Renal pelvis (tissue), 4 donors: ENCODE measurements around the gene QRICH2. TPM values are rescaled to one million over a fixed set of nuclear protein-coding genes. Genes with fewer than 3 reads are reported as not detected.
"Not testable (repeated sequence)": the region's sequence is repeated elsewhere in the genome, so short reads cannot be mapped to it uniquely, and the experiment has no call there.

ENCODE experiments used
- DNase-seq: peaks from one replicate; pipeline ENCODE4 v3.0.0-alpha.2; 2013
- polyA plus RNA-seq, 3 donors: library from polyadenylated mRNA; unstranded; fragments of 120-200 nt; gene quantifications; one replicate each; pipeline ENCODE4 v1.2.1, GENCODE V29; 2013; ENCODE audit not compliant: insufficient read length in 3 of 3

QRICH2 gene
- polyA plus RNA-seq, 3 donors, result 9.3 to 10.2 (median 9.9) TPM

- DNase-seq, result no peak
Observed at GRCh38 chr17:76327696-76328095, 19.6 kb upstream of the QRICH2 start.

- DNase-seq, result no peak
Observed at GRCh38 chr17:76326306-76326705, 18.2 kb upstream of the QRICH2 start.

- DNase-seq, result no peak
Observed at GRCh38 chr17:76318586-76318985, 10.5 kb upstream of the QRICH2 start.

GRCh38 chr17:76317535-76317934 lies 9.5 kb upstream of the QRICH2 start:
- no peak for DNase-seq

DNA sequence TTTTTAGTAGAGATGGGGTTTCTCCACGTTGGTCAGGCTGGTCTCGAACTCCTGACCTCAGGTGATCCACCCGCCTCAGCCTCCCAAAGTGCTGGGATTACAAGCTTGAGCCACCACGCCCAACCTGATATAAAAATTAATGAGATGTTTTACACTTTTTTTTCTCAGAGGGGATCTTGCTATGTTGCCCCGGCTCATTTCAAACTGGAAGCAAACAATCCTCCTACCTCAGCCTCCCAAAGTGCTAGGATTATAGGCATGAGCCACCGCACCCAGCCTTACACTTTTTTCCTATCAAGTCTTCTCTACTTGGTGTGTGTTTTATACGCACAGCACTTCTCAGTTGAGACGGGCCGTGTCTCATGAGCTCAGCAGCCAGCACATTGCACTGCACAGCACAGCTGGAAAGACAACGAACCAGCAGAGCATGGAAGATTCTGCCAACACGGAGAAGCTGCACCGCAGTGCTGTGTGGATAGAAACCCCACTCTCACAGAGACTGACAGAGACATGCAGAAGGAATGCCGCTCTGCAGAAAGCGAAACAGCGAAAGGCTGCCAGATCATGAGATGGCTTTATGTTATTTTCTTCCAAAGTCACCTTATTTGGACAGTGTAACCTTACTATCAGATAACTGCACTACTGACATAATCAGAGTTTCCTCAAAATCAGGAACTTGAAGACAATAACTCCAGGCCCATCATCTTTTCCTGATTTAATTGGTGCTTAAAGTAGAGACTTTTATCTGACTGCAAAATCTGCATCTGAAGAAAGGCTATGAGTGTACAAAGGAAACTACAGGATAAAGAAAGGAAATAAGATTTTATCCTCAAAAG lies 6.5 kb upstream of the QRICH2 start:
- DNase-seq, result no peak

- no peak for DNase-seq
Observed at GRCh38 chr17:76312735-76313134, 4.7 kb upstream of the QRICH2 start.

- no peak for DNase-seq
Observed at GRCh38 chr17:76309461-76309860, 1.4 kb upstream of the QRICH2 start.

GRCh38 chr17:76307299-76307965 lies 644 bp downstream of the QRICH2 start:
- DNase-seq, result no peak

DNA sequence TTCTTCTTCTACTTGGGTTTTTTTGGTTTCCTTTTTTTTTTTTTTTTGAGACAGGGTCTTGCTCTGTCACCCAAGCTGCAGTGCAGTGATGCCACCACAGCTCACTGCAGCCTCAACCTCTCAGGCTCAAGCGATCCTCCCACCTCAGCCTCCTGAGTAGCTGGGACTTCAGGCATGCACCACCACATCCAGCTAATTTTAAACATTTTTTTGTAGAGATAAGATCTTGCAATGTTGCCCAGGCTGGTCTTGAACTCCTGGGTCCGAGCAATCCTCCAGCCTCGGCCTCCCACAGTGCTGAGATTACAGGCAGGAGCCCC lies 3.0 kb downstream of the QRICH2 start:
- DNase-seq, result not testable (repeated sequence)

DNA sequence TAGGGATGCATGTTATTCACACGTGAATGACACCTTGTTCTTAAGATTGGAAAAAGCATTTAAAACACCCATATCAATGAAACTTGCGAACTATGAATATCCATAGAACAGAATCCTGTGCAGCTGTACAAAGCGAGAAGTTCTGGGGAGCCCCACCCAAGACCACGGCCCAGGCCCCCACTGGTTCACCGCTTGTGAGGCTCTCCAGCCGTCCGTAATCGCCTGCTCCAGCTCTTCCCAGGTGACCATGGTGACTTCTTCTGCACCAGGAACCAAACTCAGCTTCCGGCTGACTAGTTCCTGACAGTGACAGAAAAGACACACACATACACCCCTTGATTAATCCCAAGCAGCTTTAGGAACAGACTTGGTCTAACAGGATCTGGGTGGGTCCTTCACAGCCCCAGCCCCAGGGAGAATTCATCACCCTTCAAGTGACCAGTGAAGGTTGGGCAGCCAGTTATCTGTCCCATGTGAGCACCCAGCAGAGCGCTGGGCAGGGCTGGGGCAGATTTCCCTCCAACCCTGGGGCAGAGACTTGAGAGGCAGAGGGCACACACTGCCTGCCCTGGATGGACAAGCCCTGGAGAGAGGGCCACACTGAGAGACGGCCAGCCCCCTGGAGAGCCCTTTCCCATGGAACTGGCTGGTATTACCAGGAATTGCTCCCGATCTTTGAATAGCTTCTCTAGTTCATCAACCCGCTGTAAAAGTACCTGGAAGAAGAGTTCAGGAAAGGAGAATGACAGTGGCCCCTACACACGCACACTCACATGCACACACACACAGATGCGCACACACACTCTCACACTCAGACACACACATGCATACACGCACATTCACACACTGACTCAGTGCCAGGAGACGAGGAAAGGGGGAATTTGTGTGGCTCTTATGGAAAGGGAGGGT lies 3.6 kb downstream of the QRICH2 start:
- no peak for DNase-seq

DNA sequence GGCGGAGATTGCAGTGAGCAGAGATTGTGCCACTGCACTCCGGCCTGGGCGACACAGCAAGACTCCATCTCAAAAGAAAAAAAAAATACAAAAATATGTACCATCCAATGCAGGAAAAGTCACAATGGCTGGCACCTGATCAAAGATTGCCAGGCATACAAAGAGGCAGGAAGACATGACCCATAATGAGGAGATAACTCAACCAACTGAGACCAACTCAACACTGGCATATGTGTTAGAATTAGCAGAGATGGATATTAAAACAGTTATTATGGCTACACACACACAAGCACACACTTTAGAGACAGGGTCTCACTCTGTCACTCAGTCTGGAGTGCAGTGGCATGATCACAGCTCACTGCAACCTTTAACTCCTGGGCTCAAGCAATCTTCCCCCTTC lies 10.6 kb downstream of the QRICH2 start:
- DNase-seq, result no peak

DNA sequence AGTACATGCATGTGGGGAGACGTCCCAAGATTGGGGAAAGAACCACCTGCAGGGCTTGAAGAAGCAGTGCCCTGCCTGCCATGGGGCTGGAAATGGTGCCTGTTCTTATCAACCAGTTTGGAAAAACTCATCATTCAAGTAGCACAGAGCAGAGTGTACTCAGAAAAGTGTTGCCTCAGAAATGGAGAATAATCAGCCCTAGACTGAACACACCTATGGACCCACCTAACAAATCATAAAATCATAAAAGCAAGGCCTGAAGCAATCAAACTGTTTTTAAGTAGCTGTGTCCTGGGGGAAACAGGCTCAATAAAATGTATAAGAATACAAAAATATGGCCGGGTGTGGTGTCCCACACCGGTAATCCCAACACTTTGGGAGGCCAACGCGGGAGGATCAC lies 11.2 kb downstream of the QRICH2 start:
- no peak for DNase-seq

DNA sequence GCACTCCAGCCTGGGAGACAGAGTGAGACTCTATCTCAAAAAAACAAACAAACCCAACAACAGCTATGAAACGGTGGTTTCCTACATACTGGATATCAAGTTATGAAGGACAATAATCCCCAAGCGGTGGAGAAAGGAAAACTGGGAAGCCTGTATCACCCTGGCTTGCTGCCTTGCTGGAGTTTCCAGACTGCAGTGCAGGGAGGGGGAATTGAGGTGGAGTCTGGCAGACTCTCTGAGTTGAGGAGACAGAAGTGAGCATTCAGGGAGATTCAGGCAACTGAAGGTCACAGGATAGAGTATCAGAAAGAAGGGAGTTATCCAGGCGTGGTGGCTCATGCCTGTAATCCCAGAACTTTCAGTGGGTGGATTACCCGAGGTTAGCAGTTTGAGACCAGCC lies 11.9 kb downstream of the QRICH2 start:
- no peak for DNase-seq

- DNase-seq, result no peak
Observed at GRCh38 chr17:76293106-76293505, 15.0 kb downstream of the QRICH2 start.

- no peak for DNase-seq
Observed at GRCh38 chr17:76292567-76292966, 15.5 kb downstream of the QRICH2 start.

- no peak for DNase-seq
Observed at GRCh38 chr17:76281573-76282371, 26.3 kb downstream of the QRICH2 start.

- DNase-seq, result no peak
Observed at GRCh38 chr17:76280650-76281049, 27.4 kb downstream of the QRICH2 start.

DNA sequence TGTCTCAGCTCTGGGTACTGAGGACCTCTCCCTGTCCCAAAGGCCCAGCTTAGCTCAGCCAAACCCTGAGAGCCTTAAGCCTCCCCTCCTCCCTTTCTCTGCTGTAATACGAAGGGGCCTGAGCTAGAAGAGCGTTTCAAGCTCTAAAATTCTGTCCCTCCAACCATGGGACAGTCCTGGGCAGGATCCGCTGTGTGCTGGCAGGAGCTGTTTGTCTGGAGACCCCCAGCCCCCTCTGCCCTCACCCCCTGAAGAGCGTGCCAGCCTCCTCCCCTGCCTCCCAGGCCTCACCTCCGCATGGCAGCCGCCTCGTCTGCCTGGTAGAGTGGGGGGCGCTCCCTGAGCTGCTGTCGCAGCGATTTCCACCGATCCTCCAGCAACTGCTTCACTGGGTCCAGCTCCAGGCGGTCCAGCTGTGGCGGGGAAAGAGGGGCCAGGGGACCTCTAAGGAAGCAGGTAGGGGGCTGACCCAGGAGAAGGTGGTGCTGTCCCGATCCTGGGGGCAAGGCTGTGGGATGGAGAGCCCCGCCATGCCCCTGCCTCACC lies 28.3 kb downstream of the QRICH2 start:
- DNase-seq, result no peak

DNA sequence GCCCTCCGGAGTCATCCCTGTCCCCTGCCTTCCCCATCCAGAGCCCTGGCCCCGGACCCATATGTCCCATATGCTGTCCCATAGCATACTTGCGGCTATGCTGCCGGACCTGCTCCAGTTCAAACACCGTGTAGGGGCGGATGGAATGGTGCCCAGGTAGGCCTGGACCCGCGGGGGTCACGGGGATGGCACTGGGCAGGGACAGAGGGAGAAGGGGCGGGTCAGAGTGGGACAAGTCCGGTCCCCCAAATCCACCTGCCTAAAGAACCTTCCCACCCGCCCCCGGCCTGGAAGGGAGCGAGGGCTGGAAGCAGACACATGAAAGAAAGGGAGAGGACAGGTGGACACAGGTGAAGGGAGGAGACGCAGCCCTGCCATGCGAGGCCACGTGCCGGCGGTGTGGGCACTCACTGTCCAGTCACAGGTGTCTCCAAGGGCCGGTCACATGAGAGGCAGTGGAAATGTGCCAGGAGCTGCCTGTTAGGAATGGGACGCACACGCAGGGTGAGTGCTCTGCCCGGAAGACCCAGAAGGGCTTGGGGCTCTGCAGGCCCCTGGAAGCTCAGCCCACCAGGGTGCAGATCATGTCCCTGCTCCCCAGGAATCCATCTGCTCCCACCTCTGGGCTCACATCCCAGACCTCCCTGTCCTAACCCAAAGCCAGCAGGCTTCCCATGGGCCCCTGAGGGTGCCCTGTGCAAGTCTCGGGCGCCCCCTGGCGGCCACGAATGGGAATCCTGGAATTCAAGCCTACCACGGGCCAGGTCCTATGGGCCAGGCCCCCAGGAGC lies 28.9 kb downstream of the QRICH2 start:
- DNase-seq, result peak; percentile 76

GRCh38 chr17:76278268-76278908 lies 29.7 kb downstream of the QRICH2 start:
- DNase-seq, result no peak
